ENCODE results near the gene CTDSPL2.
"Not testable (repeated sequence)": the region's sequence is repeated elsewhere in the genome, so short reads cannot be mapped to it uniquely, and the experiment has no call there.

Gene CTDSPL2

DNA sequence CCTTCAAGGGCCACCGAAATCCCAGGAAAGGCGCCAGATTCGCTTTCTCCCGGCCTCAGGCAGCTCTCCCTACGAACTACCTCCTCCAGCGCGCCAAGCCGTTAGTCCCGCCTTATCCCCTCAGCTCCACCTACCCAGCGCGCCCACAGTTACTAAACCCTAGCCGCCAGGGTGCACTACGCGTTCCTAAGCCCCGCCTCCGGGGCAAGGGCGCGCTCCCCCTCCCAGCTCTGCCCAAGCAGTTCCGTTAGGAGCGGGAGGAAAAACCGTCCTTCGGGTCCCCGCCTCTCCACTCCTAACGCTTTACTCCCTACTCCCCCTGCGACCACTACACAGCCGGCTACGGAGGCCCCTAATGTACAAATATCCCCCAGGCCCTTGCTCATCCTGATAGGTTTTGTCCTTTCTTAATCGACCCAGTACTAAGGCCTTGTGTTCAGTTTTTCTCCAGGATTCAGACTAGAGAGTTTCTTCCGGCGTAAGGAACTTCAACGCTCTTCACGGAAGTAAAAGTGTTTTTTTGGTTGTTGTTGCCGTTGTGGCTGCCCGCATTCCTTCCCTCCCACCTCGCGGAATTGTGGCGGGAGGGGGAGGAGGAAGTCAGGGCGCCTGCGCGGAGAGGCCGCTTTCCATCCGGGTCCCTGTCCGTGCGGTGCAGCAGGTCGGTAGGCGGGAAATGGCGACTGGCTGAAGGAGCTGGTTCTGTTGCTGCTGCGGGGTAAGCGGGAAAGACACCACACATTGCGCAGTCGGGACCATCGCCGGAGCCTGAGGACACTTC, at the start of gene CTDSPL2:
Gene CTDSPL2 (plus strand): TSS at position 655 of the 781 bp plus-strand sequence. CDS start 31,386 bp downstream, outside the sequence.
- peak; percentile 81 to 91 (median 86) for DNase-seq

DNA sequence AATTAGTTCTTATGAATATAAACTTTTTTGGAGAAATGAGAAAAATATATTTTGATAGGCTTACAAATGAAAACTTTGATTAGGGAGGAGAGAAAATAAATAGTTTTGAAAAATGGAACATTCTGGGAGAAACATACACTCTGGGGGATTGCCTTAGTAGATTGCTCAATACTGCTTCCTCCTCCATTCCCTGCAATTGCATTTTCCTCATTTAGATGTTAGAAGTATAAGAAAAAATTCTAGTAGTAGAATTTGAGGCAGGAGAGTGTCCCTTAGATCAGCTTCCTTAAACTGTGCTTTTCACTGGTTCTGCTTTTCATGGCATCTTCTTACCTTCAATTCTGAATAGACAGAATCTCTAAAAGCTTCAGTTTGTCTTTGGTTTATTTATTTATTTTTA, 46.2 kb upstream of the CTDSPL2 start:
- DNase-seq, result no peak

- no peak for DNase-seq
These were observed 42.0 kb upstream of the CTDSPL2 start for GRCh38 chr15:44385344-44385942.

- no peak for DNase-seq
These were observed 33.4 kb upstream of the CTDSPL2 start for GRCh38 chr15:44394062-44394461.

- DNase-seq, result no peak
These were observed 32.9 kb upstream of the CTDSPL2 start for GRCh38 chr15:44394562-44394961.

DNA sequence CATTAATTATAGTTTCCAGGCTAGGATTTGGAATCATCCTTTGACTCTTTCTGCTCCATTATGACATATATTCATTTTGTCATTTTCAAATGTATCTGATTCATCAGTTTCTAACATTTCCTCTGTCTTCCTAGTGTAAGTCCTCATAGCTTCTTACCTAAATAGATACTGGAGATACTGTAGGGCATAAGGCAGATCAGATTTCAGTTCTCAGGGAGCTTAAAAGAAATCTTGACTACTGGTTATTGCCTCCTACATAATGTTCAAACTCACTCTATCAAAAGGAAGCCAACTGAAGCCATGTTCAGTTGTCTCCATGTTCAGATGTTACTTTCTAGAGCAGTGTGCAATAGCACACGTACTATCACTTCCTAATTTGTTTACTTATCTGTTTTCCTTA, 29.6 kb upstream of the CTDSPL2 start:
- no peak for DNase-seq

DNA sequence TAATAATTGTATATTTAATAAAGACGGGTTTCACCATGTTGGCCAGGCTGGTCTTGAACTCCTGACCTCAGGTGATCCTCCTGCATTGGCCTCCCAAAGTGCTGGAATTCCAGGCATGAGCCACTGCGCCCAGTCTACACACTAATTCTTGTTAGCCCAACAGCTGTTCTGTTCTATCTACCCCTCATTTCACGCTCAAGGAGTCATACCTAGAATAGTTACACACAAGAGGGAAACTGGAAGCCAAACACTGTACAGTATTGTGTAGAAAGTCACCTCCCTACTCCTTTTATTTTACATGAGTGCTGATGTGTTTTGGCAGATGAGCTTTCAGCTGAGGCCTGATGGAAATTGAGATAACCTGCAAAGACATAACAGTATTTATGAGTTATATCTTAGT, 13.4 kb upstream of the CTDSPL2 start:
- no peak for DNase-seq

GRCh38 chr15:44427756-44428724, 611 bp downstream of the CTDSPL2 start:
- DNase-seq, result no peak

DNA sequence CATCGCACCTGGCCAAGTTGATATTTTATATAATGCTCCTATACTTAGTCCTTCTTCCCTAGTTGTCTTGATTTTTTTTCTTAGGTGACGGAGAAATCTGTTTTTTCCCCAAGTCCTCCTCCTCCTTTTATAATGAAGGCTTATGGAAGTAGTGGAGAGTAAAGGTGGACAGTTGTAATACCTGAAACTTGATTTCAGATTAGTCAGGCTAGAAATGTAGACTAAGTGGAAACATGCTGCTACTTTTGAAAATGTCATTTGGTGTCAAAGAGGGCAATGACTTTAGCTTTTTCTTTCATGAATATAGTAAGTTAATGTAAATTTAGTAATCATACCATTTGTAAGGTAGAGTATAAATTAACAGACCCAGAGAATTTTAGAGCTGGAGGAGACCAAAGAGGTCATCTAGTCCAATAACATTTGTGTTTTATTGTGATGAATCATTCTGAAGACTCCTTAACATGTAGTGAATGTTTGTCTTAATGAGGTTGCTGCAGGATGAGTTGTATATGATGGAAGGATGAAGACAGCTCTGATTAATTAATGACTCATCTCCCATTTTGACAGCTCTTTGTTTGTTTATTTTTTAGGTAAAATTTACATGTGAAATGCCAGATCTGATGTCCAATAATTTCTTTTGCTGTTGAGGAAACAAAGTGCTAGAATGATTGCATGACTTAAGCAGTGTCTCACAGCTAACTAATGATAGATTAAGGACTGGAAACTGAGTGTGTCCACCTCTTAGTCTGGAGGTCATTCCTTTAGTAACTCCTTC, 8.7 kb downstream of the CTDSPL2 start:
- no peak for DNase-seq

DNA sequence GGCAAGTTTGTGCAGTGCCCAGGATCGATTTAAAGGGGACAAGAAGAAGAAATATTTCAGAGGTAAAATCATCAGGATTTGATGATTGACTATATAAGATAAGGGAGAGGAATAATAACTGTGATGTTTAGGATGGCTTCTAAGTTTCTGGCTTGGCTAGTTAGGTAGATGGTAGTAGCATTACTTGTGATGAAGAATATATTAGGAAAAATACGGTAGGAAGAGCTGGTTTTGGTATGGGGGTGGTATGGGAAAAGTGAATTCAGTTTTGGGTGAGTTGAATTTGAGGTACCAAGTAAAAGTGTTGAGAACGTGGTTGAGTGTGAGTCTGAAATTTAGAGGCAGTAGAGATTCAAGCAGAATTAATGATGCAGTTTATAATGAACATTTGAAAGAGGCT, 11.0 kb downstream of the CTDSPL2 start:
- DNase-seq, result no peak

GRCh38 chr15:44441095-44441501, 13.7 kb downstream of the CTDSPL2 start:
- DNase-seq, result no peak

DNA sequence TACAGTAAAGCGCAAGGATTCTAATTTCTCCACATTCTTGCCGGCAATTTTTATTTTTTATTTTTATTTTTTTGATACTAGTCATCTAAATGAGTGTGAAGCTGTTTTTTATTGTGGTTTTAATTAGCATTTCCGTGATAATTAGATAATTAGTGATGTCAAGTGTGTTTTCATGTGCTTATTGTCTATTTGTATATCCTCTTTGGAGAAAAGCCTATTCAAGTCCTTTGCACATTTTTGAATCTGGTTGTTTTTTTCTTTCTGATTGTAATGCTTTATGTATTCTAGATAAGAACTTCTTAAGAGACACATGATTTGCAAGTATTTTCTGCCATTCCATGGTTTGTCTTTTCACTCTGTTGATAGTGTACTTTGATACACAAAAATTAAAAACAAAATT, 16.1 kb downstream of the CTDSPL2 start:
- DNase-seq, result no peak

- DNase-seq, result no peak
These were observed 20.4 kb downstream of the CTDSPL2 start for GRCh38 chr15:44447772-44448376.

- no peak for DNase-seq
These were observed 22.7 kb downstream of the CTDSPL2 start for GRCh38 chr15:44450172-44450571.

DNA sequence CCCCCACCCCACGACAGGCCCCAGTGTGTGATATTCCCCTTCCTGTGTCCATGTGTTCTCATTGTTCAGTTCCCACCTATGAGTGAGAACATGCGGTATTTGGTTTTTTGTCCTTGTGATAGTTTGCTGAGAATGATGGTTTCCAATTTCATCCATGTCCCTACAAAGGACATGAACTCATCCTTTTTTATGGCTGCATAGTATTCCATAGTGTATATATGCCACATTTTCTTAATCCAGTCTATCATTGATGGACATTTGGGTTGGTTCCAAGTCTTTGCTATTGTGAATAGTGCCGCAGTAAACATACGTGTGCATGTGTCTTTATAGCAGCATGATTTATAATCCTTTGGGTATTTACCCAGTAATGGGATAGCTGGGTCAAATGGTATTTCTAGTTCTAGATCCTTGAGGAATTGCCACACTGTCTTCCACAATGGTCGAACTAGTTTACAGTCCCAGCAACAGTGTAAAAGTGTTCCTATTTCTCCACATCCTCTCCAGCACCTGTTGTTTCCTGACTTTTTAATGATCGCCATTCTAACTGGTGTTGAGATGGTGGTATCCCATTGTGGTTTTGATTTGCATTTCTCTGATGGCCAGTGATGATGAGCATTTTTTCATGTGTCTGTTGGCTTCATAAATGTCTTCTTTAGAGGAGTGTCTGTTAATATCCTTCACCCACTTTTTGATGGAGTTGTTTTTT, 26.3 kb downstream of the CTDSPL2 start:
- not testable (repeated sequence) for DNase-seq

GRCh38 chr15:44458429-44458828, 31.0 kb downstream of the CTDSPL2 start:
- DNase-seq, result no peak

- DNase-seq, result no peak
These were observed 41.4 kb downstream of the CTDSPL2 start for GRCh38 chr15:44468709-44469385.

- DNase-seq, result no peak
These were observed 44.5 kb downstream of the CTDSPL2 start for GRCh38 chr15:44471885-44472455.

- DNase-seq, result no peak
These were observed 51.9 kb downstream of the CTDSPL2 start for GRCh38 chr15:44479343-44479742.

DNA sequence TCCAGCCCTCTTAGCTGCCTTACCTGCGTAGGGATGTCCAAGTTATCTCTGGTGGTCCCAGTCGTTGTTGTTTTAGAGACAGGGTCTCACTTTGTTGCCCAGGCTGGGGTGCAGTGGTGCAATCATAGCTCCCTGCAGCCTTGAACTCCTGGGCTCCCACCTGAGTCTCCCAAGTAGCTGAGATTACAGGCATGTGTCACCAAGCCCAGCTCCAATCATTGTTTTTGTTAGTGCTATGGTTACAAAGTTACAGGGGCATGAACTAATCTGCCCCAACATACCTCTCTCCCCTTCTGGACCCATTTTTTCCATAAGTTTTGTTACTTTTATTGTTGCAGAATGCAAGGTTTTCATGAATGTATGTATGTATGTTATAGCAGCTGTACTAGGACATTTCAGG, 54.7 kb downstream of the CTDSPL2 start:
- no peak for DNase-seq

Measured in activated naive CD4-positive, alpha-beta T cell (primary cell).